Measurements from ENCODE around the gene CENPU.

GRCh38 chr4:184765473-184766340 is 31.8 kb upstream of the CENPU start:
- no peak for TF ChIP-seq SP1 (IDR thresholded peaks at IDR 0.05)
- TF ChIP-seq FOXA1 (IDR thresholded peaks at IDR 0.05): no peak
- TF ChIP-seq BHLHE40 (IDR thresholded peaks at IDR 0.05; ENCODE audit: borderline replicate concordance): no peak
- TF ChIP-seq TARDBP (IDR thresholded peaks at IDR 0.05): no peak
- no peak for TF ChIP-seq SUZ12 (IDR thresholded peaks at IDR 0.05)
- no peak for TF ChIP-seq PKNOX1 (IDR thresholded peaks at IDR 0.05)
- TF ChIP-seq FOXK2 (IDR thresholded peaks at IDR 0.05): no peak
- TF ChIP-seq LEF1 (IDR thresholded peaks at IDR 0.05; ENCODE audit: borderline replicate concordance): no peak
- no peak for TF ChIP-seq CTBP1 (IDR thresholded peaks at IDR 0.05; ENCODE audit: borderline replicate concordance)
- TF ChIP-seq ZNF384 (IDR thresholded peaks at IDR 0.05): no peak
- TF ChIP-seq L3MBTL2 (conservative IDR thresholded peaks at IDR 0.05): no peak
- no peak for TF ChIP-seq ELF4 (IDR thresholded peaks at IDR 0.05)
